Upper lobe of left lung (tissue), 6 donors: ENCODE data around the gene RASGRF1. TPM values are rescaled to one million over a fixed set of nuclear protein-coding genes. Genes with fewer than 3 reads are reported as not detected.

Experiments used
- ATAC-seq, 2 donors: fragments of 200-7000 bp; cut with Tn5 transposase; one replicate each; pipeline ENCODE4 v1.9.1; 2022; ENCODE audit warnings: mild to moderate bottlenecking in 2 of 2, moderate library complexity in 2 of 2; ENCODE audit not compliant: low FRiP score in 2 of 2
- DNase-seq, 2 donors: peaks; one replicate each; pipeline ENCODE4 v3.0.0-alpha.2; 2019 to 2020
- H3K27ac ChIP-seq, 4 donors: fragments of 200-600 bp; sonication (generic); one replicate each; pipeline ENCODE4 v1.5.1; 2016 to 2019
- H3K27me3 ChIP-seq, 4 donors: fragments of 200-600 bp; sonication (generic); one replicate each; pipeline ENCODE4 v1.5.1; 2017 to 2019
- H3K36me3 ChIP-seq, 4 donors: fragments of 200-600 bp; sonication (generic); one replicate each; pipeline ENCODE4 v1.5.1; 2016 to 2019
- H3K4me1 ChIP-seq, 4 donors: fragments of 200-600 bp; sonication (generic); one replicate each; pipeline ENCODE4 v1.5.1; 2018 to 2019
- H3K4me3 ChIP-seq, 4 donors: fragments of 200-600 bp; sonication (generic); one replicate each; pipeline ENCODE4 v1.5.1; 2017 to 2019; ENCODE audit warnings: mild to moderate bottlenecking in 2 of 4, moderate library complexity in 1 of 4
- H3K9me3 ChIP-seq, 4 donors: fragments of 200-600 bp; sonication (generic); one replicate each; pipeline ENCODE4 v1.5.1; 2018 to 2019
- EP300 ChIP-seq, 4 donors: sonication (generic); formaldehyde crosslinking; IDR thresholded peaks; one replicate each; pipeline ENCODE4 v1.5.1; 2017; ENCODE audit warnings: antibody characterized with exemption in 4 of 4, control low read depth in 2 of 4
- POLR2A ChIP-seq, 4 donors: fragments of 450-650 bp; IDR thresholded peaks; one replicate each; pipeline ENCODE4 v1.5.1; 2016 to 2017; ENCODE audit warnings: antibody characterized with exemption in 4 of 4, mild to moderate bottlenecking in 2 of 4
- POLR2AphosphoS5 ChIP-seq, 2 donors: sonication (generic); formaldehyde crosslinking; IDR thresholded peaks; one replicate each; pipeline ENCODE4 v1.5.1; 2017; ENCODE audit warnings: antibody characterized with exemption in 2 of 2
- WGBS, 2 donors: methylation state at CpG; one replicate each; pipeline ENCODE4 v1.1.5; 2017 to 2018; 5-methylcytosine and 5-hydroxymethylcytosine counted together
- total RNA-seq, 6 donors: library from RNA; depleted of rRNA in 4 of 6; stranded (reverse); fragments of >200 nt in 4 of 6; gene quantifications; one replicate each; pipeline versions ENCODE4 v1.1.0 to v1.2.1, GENCODE V29; 2016 to 2021
- TF ChIP-seq, protein P1 (sequence below), 6 experiments: fragments of 450-650 bp in 4 of 6; fragments of 200-600 bp in 2 of 6; sonication (generic) in 2 of 6; IDR thresholded peaks; one replicate each; pipeline ENCODE4 v1.5.1; 2016 to 2019; ENCODE audit warnings: antibody characterized with exemption in 6 of 6
- donor health status: DM: no; HTN: no; CAD: no; lungs with moderate emphysema.
- donor health status: DM: no; HTN: yes; CAD: no; lungs with severe emphysema.

Gene RASGRF1
- total RNA-seq, 6 donors from 2014 or later, result 27.2 to 64.6 (median 54.7) TPM

- no peaks in the 10 kb centered on the region for H3K4me1 ChIP-seq
- H3K4me3 ChIP-seq, result no peak overlapping the region
- no peak for TF ChIP-seq POLR2AphosphoS5 (IDR thresholded peaks at IDR 0.05)
- TF ChIP-seq, protein P1, sequence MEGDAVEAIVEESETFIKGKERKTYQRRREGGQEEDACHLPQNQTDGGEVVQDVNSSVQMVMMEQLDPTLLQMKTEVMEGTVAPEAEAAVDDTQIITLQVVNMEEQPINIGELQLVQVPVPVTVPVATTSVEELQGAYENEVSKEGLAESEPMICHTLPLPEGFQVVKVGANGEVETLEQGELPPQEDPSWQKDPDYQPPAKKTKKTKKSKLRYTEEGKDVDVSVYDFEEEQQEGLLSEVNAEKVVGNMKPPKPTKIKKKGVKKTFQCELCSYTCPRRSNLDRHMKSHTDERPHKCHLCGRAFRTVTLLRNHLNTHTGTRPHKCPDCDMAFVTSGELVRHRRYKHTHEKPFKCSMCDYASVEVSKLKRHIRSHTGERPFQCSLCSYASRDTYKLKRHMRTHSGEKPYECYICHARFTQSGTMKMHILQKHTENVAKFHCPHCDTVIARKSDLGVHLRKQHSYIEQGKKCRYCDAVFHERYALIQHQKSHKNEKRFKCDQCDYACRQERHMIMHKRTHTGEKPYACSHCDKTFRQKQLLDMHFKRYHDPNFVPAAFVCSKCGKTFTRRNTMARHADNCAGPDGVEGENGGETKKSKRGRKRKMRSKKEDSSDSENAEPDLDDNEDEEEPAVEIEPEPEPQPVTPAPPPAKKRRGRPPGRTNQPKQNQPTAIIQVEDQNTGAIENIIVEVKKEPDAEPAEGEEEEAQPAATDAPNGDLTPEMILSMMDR (IDR thresholded peaks at IDR 0.05), result no peak
- TF ChIP-seq POLR2A (IDR thresholded peaks at IDR 0.05), result no peak
- TF ChIP-seq EP300 (IDR thresholded peaks at IDR 0.05), result no peak
- H3K9me3 ChIP-seq, result no peaks in the 10 kb centered on the region
- H3K27ac ChIP-seq, result no peak overlapping the region
- H3K36me3 ChIP-seq, result no peaks in the 10 kb centered on the region
- WGBS, 2 donors, result 87 to 88% methylated on average over 12 of the region's 12 CpGs
- ATAC-seq (no peak), DNase-seq (peak in 1 of 2 donors; percentile 28)
- H3K27me3 ChIP-seq, result no peaks in the 10 kb centered on the region
Observed at GRCh38 chr15:79122991-79123390, 32.4 kb upstream of the RASGRF1 start.

DNA sequence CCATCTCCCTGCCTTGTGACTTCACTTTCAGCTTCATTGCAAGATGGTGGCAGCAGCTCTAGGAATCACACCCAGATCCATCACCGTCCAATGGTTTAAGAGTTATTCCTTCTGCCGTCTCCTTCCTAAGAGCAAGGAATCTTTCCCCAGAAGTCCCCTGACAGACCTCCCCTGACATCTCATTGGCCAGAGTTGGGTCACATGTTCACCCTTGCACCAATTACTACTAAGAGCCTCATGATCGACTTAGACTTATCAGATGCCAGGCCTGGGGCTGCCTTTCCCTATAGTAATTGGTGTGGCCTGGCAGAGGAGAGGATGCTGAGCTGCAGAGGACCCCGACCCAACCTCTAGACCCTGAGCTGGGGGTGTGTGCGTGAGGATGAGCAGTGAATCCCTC is 31.8 kb upstream of the RASGRF1 start:
- WGBS, 2 donors, result 78 to 79% methylated on average over 5 of the region's 5 CpGs
- H3K36me3 ChIP-seq, result no peaks in the 10 kb centered on the region
- TF ChIP-seq, protein P1 (IDR thresholded peaks at IDR 0.05), result no peak
- TF ChIP-seq POLR2A (IDR thresholded peaks at IDR 0.05) (no peak), EP300 (IDR thresholded peaks at IDR 0.05) (no peak), POLR2AphosphoS5 (IDR thresholded peaks at IDR 0.05) (no peak)
- DNase-seq, result no peak
- ATAC-seq, result no peak
- H3K27ac ChIP-seq, result no peak overlapping the region
- H3K4me3 ChIP-seq, result no peak overlapping the region
- H3K9me3 ChIP-seq, result no peaks in the 10 kb centered on the region
- H3K4me1 ChIP-seq, result no peaks in the 10 kb centered on the region
- no peaks in the 10 kb centered on the region for H3K27me3 ChIP-seq

DNA sequence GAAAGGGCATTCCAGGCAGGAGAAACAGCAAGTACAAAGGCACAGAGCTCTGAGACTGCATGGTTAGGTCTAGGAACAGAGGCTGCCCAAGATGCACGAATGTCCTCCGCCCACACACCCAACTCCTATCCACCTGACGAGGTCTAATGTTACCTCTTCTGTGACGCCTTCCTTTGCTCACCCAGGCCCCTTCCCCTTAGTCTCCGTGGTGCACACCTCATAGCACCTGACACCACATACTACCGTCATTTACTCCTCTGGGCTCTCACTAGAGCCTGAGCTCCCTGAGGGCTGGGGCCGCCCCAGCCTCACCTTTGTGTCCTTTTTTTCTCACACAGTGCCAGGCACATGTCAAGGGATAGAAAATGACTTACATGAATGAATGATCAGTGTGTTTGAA is 31.0 kb upstream of the RASGRF1 start:
- no peak for ATAC-seq
- H3K27ac ChIP-seq, result no peak overlapping the region
- no peaks in the 10 kb centered on the region for H3K9me3 ChIP-seq
- 85 to 88% methylated on average over 7 of the region's 7 CpGs for WGBS, 2 donors
- H3K36me3 ChIP-seq, result no peaks in the 10 kb centered on the region
- H3K27me3 ChIP-seq, result no peaks in the 10 kb centered on the region
- H3K4me3 ChIP-seq, result no peak overlapping the region
- DNase-seq, result no peak
- H3K4me1 ChIP-seq, result no peaks in the 10 kb centered on the region
- TF ChIP-seq, protein P1 (IDR thresholded peaks at IDR 0.05), result no peak
- TF ChIP-seq EP300 (IDR thresholded peaks at IDR 0.05) (no peak), POLR2AphosphoS5 (IDR thresholded peaks at IDR 0.05) (no peak), POLR2A (IDR thresholded peaks at IDR 0.05) (no peak)

- Histone ChIP-seq H3K4me3 (no peak overlapping the region), H3K9me3 (no peaks in the 10 kb centered on the region), H3K4me1 (no peaks in the 10 kb centered on the region), H3K27me3 (no peaks in the 10 kb centered on the region), H3K27ac (no peak overlapping the region), H3K36me3 (no peaks in the 10 kb centered on the region)
- 60 to 75% methylated on average over 3 of the region's 3 CpGs for WGBS, 2 donors
- TF ChIP-seq POLR2A (IDR thresholded peaks at IDR 0.05) (no peak), EP300 (IDR thresholded peaks at IDR 0.05) (no peak)
- ATAC-seq (no peak), DNase-seq (no peak)
Observed at GRCh38 chr15:79117442-79118204, 27.0 kb upstream of the RASGRF1 start.

DNA sequence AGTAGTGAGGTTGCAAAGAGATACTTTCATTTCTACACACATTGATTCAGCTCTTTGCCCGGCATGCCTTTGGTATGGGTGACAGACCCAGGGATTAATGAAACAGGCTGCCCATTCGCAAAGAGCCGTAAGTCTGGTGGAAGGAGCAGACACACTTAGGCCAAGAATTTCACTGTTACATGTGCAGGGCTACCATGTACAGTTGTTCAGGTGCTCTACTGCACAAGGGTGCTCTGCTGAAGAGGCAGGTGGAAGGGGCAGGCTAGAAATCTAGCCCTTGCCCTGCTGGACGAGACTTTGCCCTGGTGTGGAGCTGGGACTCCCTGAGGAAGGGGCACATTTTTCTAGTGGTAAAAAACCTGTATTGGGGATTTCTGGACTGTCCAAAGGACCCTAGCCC is 26.2 kb upstream of the RASGRF1 start:
- Histone ChIP-seq H3K27me3 (no peaks in the 10 kb centered on the region), H3K9me3 (no peaks in the 10 kb centered on the region), H3K27ac (no peak overlapping the region), H3K4me1 (no peaks in the 10 kb centered on the region), H3K4me3 (no peak overlapping the region), H3K36me3 (no peaks in the 10 kb centered on the region)
- no peak for ATAC-seq
- TF ChIP-seq POLR2AphosphoS5 (IDR thresholded peaks at IDR 0.05) (no peak), POLR2A (IDR thresholded peaks at IDR 0.05) (no peak), EP300 (IDR thresholded peaks at IDR 0.05) (no peak)
- TF ChIP-seq, protein P1 (IDR thresholded peaks at IDR 0.05), result no peak
- no peak for DNase-seq
- WGBS, 2 donors, result 87 to 95% methylated on average over 4 of the region's 4 CpGs
